Activated T-cell treated with anti-CD3 and anti-CD28 coated beads, Interleukin-2, amount 50 U/mL, for 72 hours (primary cell): ENCODE data around the gene KBTBD13. TPM values are rescaled to one million over a fixed set of nuclear protein-coding genes. Genes with fewer than 3 reads are reported as not detected.

Experiments
- ATAC-seq, 2 donors: fragments of 150-1000 bp; cut with Tn5 transposase; replicated peaks in 1 of 2; 2 replicates each; pipeline ENCODE4 v1.10.0; 2021; ENCODE audit warnings: moderate library complexity in 2 of 2, mild to moderate bottlenecking in 1 of 2
- DNase-seq, 2 donors: peaks; one replicate each; pipeline ENCODE4 v3.0.0; 2021 to 2022; ENCODE audit warnings: mixed read lengths in 1 of 2
- H3K27ac Mint-ChIP-seq: one replicate; pipeline ENCODE4 v1.8.0; 2022; ENCODE audit warnings: mild to moderate bottlenecking, moderate library complexity, mixed read lengths
- H3K27me3 Mint-ChIP-seq: one replicate; pipeline ENCODE4 v1.8.0; 2022; ENCODE audit warnings: low read depth, mixed read lengths
- H3K36me3 Mint-ChIP-seq, 2 donors: one replicate each; pipeline ENCODE4 v1.8.0; 2022; ENCODE audit warnings: mixed read lengths in 2 of 2, mild to moderate bottlenecking in 1 of 2; ENCODE audit not compliant: insufficient read depth in 2 of 2
- H3K4me1 Mint-ChIP-seq: one replicate; pipeline ENCODE4 v1.8.0; 2022; ENCODE audit warnings: low read depth, mixed read lengths
- H3K4me3 Mint-ChIP-seq, 2 donors: one replicate each; pipeline ENCODE4 v1.8.0; 2022; ENCODE audit warnings: mild to moderate bottlenecking in 2 of 2, mixed read lengths in 2 of 2, moderate library complexity in 2 of 2
- H3K9me3 Mint-ChIP-seq, 2 donors: one replicate each; pipeline ENCODE4 v1.8.0; 2022; ENCODE audit warnings: mixed read lengths in 2 of 2
- total RNA-seq, 2 donors: library from RNA; stranded (reverse); gene quantifications; one replicate each; pipeline ENCODE4 v1.2.3, GENCODE V29; 2022

The KBTBD13 gene
- total RNA-seq, 2 donors from 2014 or later = not detected

DNA sequence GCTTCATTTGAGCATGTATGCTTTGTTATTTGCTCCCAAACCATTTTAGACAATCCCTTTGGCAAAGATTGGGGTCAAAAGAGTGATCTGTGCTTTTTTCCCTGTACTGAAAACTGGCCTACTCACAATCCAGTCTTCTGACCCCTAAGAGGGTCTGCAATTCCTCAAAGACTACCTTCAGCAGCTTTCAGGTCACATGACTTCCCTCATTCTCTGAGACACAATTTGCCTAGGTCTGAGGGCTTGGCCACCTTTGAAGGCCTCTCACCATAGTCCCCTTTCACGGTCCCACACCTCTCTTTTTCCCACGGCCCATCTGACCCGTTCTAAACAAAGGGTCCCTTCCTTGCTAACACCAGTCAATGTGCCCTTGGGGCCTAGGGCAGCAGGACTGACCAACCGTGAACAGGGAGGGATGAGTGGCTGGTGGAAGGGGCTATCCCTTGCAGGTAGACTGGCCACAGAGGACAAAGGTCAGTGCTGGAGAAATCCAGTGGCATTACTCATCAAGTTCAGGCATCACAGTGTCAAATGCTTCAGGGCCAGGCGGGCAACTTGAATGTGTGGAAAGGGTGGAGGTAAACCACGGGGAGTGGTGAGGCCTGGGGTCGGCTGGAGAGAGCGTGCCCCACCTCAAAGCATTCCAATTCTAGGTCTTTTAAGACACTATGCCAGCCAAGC, 19.5 kb upstream of the KBTBD13 start:
- no peaks in the 10 kb centered on the region for H3K36me3 Mint-ChIP-seq
- H3K4me3 Mint-ChIP-seq = no peak overlapping the region
- H3K9me3 Mint-ChIP-seq = no peaks in the 10 kb centered on the region
- no peak overlapping the region for H3K27ac Mint-ChIP-seq
- no peaks in the 10 kb centered on the region for H3K4me1 Mint-ChIP-seq
- ATAC-seq (no peak), DNase-seq (no peak)
- H3K27me3 Mint-ChIP-seq = no peaks in the 10 kb centered on the region

DNA sequence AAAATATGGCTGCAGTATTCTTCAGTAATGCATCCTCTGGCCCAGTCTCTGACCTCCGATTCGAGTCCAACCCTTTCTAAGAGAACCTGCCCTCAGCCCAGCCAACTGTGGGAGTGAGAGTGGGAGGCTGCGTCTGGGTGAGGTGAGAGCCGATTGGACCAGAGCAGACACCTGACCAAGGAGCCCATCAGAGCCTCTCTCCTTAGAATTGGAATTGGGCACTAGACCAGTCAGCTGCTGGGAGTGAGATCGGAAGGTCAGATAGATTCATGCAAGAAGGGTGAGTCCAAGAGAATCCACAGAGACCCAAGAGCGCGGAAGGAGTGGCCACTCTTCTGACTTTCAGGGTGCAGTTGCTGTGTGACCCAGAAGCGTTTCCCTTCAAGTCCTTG, 19.0 kb upstream of the KBTBD13 start:
- DNase-seq (no peak), ATAC-seq (no peak)
- no peaks in the 10 kb centered on the region for H3K27me3 Mint-ChIP-seq
- H3K36me3 Mint-ChIP-seq = no peaks in the 10 kb centered on the region
- H3K9me3 Mint-ChIP-seq = no peaks in the 10 kb centered on the region
- H3K4me3 Mint-ChIP-seq = no peak overlapping the region
- no peaks in the 10 kb centered on the region for H3K4me1 Mint-ChIP-seq
- no peak overlapping the region for H3K27ac Mint-ChIP-seq

DNA sequence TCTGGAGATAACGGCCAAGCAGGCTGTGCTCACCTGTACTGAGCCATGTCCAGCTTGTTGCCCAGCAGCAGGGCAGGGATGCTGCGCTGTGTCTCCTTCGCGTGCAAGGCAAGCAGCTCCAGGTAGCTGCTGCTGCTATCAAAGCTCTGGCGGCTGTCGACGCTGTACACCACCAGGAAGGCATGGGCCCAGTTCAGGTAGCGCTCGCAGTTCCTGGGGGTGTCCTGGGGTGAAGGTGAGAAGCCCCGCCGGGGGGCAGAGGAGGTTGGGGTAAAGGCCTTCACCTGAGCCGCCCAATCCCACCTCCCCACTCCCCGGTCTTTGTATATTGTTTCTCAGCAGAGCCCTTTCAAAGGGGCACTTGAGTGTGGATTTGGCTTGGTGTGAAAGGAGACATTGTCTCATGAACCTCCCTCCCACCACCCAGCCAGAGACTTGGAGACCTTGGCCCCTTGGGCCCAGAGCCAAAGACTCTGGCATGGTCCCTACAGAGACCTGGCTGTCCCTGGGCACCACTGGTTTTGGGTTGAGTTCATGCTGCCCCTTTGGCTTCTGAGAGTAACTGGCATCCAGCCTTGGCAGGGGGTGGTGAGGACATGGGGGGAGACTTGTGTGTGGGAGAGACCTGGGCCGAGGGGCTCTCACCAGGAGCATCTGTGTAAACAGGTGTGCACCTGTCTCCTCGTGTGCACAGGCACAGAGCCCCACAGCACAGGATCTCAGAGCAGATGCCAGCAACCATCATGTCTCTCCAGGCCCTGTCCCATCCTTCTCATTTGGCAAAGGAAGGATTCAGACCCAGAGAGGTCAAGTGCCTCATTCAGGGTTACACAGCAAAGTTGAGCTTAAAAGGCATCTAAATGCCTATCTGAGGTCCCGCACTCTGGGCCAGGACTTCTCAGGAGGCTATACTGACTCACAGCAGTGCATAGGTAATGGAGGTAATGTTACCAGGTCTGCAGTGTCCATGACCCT, 17.9 kb upstream of the KBTBD13 start:
- Mint-ChIP-seq H3K27me3 (no peaks in the 10 kb centered on the region), H3K9me3 (no peaks in the 10 kb centered on the region), H3K27ac (no peak overlapping the region), H3K4me1 (no peaks in the 10 kb centered on the region), H3K4me3 (no peak overlapping the region), H3K36me3 (no peaks in the 10 kb centered on the region)
- no peak for ATAC-seq
- no peak for DNase-seq

DNA sequence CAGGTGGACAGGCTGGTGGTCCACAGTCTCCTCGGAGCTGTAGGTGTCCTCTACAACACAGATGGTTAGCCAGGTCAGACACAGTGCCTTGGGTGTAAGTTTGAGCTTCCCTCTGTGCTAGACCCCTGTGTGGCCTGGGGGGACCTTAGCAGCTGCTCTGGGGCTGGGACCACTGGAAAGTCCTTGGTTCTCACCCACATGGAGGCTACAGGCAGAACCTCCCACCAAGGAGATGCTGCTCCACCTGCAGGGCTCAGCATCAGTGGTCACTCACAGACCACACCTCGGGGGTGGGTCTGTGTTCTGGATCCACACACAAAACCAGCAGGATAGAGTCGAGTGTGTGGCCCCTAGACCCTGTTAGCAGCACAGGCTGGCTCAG, 17.2 kb upstream of the KBTBD13 start:
- H3K36me3 Mint-ChIP-seq = no peaks in the 10 kb centered on the region

DNA sequence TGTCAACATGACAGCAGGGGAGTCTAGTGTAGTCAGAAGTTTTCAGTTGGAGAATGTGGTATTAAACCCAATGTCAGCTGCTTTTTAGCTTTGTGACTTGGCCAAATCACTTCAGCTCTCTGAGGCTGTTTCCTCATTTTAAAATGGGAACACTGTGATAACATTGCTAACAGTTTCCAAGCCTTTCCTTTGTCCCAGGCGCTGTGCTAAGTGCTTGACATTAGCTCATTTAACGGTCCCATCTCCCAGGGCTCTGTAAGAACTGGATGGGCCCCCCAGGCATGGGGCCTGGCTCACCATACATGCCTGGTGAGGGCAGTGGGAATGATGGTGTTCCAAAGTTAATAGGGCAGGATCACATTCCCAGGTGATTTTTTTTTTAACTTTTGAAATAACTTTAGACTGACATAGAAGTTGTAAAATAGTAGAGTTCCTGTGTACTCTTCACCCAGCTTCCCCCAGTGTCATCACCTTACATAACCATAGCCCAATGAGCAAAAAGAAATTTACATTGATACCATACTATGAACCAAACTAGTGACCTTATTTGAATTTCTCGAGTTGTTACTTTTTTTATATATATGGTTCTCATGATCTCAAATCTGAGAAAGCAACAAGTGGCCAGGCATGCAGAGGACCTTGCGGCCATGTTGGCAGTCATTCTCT, 16.5 kb upstream of the KBTBD13 start:
- DNase-seq (no peak), ATAC-seq (no peak)
- H3K4me3 Mint-ChIP-seq = no peak overlapping the region
- H3K36me3 Mint-ChIP-seq = no peaks in the 10 kb centered on the region
- peaks cover 1% of the 10 kb centered on the region for H3K27me3 Mint-ChIP-seq
- no peaks in the 10 kb centered on the region for H3K9me3 Mint-ChIP-seq
- H3K27ac Mint-ChIP-seq = no peak overlapping the region
- no peaks in the 10 kb centered on the region for H3K4me1 Mint-ChIP-seq

More for the DNA sequence above, 17.2 kb upstream of the KBTBD13 start:
- no peak for ATAC-seq
- Mint-ChIP-seq H3K27ac (no peak overlapping the region), H3K4me3 (no peak overlapping the region), H3K4me1 (no peaks in the 10 kb centered on the region), H3K9me3 (no peaks in the 10 kb centered on the region), H3K27me3 (no peaks in the 10 kb centered on the region)
- no peak for DNase-seq

DNA sequence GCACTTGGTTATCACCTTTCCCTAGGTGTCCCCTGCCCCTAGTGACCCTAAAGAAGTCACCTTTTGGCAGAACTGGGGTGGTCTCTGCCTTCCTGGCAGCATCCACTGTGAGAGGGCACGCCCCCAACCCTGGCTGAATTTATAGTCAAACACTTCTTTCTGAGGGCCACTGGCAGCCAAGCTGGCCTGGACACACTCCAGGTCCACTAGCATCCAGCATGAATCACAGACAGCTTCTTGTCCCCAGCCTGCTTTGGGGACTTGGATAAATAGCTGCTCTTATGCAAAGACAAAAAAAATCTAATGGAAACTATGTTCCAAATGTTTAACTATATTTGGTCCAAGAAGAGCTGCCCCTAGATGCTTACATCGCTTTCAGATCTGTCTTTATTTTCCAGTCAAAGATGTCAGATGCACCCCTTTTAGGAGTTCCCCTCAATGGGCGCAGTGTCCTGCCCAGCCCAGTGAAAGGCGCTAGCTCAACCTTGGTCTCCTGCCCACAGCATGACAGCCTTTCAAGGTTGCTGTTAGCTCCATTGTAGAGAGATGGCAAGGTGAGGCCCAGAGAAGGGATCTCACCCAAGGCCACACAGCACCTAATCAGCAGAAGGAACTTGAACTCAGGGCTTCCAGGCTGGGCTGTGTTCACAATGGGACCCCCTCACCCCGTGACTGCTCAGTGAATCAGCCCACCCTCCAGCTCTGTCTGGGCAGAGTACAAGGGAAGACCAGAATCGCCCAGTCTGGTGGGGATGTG, 15.7 kb upstream of the KBTBD13 start:
- Mint-ChIP-seq H3K4me3 (no peak overlapping the region), H3K36me3 (no peaks in the 10 kb centered on the region), H3K4me1 (no peaks in the 10 kb centered on the region), H3K27me3 (peaks cover 9% of the 10 kb centered on the region), H3K9me3 (no peaks in the 10 kb centered on the region), H3K27ac (no peak overlapping the region)
- no peak for DNase-seq
- no peak for ATAC-seq

DNA sequence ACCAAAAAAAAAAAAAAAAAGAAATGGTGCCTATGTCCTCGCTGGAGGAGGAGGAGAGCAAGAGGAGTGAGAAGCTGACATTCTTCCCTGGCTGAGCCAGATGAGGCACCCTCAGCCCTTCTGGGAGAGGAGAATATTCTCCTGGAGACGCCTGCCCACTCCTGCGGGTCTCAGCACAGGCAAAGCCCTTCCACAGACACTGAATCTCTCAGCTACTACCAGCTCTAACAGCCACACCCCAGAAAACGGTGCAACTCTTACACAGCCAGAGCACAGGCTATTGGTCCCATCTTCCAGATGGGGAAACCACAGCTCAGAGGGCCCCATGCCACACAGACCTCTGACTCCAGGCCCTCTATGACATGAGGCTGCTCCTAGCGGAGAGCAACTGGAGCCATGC, 14.5 kb upstream of the KBTBD13 start:
- Mint-ChIP-seq H3K36me3 (no peaks in the 10 kb centered on the region), H3K4me1 (no peaks in the 10 kb centered on the region), H3K27me3 (peaks cover 21% of the 10 kb centered on the region), H3K4me3 (no peak overlapping the region), H3K27ac (no peak overlapping the region), H3K9me3 (no peaks in the 10 kb centered on the region)
- ATAC-seq = no peak
- DNase-seq = no peak

DNA sequence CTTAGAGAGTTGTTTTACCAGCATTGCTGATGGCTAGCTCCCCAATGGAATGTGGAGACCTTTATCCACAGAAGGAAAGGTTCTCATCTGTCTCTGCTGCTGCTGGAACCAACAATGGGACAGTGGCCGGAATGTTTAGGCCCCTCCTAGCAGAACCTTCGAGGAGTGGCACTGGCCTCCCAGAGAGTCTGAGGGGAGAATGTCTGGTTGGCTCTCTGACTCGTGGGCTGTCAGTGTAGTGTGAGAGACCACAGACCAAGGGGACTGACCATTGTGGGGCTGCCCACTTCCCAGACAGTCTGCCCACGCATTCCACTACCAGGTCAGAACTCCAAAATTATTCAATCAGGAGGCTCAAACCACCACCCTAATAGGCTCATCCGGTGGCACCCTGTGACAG, 13.8 kb upstream of the KBTBD13 start:
- Mint-ChIP-seq H3K4me1 (no peaks in the 10 kb centered on the region), H3K36me3 (no peaks in the 10 kb centered on the region), H3K9me3 (no peaks in the 10 kb centered on the region), H3K27me3 (peaks cover 27% of the 10 kb centered on the region), H3K4me3 (no peak overlapping the region), H3K27ac (no peak overlapping the region)
- ATAC-seq (no peak), DNase-seq (no peak)

DNA sequence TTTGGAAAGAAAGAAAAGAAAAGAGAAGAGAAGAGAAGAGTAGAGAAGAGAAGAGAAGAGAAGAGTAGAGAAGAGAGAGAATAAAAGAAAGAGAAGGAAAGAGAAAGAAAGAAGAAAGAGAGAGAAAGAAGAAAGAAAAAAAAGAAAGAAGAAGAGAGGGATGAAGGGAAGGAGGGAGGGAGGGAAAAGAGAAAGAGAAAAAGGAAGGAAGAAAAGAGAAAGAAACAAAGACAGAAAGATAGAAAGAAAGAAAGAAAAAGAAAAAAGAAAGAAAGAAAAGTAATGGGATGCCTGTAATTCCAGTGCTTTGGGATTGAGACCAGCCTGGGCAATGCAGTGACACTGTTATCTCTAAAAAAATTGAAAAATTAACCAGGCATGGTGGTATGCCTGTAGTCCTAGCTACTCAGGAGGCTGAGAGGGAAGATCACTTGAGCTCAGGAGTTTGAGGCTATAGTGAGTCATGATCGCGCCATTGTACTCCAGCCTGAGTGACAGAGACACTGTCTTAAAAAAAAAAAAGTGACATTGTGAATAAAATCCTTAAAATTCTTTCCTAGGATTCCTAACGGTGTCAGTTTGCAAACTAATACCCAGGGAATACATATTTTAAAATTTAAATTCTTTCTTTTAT, 10.4 kb upstream of the KBTBD13 start:
- no peak overlapping the region for H3K27ac Mint-ChIP-seq
- DNase-seq (no peak), ATAC-seq (no peak)
- H3K9me3 Mint-ChIP-seq = no peaks in the 10 kb centered on the region
- no peak overlapping the region for H3K4me3 Mint-ChIP-seq
- H3K4me1 Mint-ChIP-seq = peaks cover 6% of the 10 kb centered on the region
- no peaks in the 10 kb centered on the region for H3K36me3 Mint-ChIP-seq
- H3K27me3 Mint-ChIP-seq = peaks cover 35% of the 10 kb centered on the region

DNA sequence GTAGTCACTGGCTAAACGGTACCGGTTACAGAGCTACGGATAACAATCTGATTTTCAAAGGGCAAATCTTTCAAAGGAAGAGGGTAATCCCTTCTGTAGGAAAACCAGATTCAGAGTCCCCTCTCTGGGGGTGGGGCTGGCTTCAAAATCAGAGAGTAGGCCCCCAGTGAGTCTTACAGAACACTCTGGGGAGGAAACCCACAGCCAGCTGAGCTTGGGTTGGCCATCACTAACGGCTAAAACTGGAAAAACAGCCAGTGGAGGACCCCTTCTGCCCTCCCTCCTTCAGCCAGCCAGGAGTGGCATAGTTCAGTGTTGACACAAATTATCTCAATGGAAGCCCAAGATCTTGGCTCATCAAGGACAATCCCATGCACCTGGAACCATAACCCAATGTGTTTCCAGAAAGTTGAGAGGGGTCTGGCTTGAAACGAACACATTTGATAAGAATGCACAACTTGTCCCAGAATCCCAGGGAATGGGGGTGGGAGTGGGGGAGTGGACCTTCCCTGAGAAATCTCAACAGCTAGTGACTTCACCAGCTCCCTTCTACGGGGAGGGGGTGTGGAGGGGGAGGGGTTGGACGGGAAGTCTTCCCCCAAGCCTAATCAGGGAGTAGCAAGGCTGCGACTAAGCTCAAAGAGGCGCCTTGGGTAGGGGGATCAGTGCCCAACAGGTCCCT, 9.8 kb upstream of the KBTBD13 start:
- ATAC-seq (no peak), DNase-seq (no peak)
- Mint-ChIP-seq H3K4me3 (peak overlapping the region; percentile 15 to 68), H3K36me3 (no peaks in the 10 kb centered on the region), H3K4me1 (peaks cover 6% of the 10 kb centered on the region), H3K27ac (no peak overlapping the region), H3K27me3 (peaks cover 35% of the 10 kb centered on the region), H3K9me3 (no peaks in the 10 kb centered on the region)

DNA sequence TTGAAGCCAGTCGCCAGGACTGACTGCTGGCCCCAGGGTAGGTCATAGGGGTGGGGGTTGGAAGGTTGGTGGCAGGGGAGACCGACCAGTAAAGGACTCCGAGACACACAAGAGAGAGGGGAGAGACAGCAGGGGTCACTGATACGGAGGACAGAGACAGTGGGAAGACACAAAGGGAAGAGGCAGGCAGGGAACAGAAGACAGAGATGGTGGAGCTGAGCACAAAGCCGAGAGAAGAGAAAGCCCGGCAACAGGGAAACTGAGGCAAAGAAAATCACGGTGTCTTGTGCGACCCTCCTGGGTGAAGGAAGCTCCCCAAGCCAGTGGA, 9.3 kb upstream of the KBTBD13 start:
- H3K4me3 Mint-ChIP-seq = peak overlapping the region; percentile 15 to 68
- H3K27me3 Mint-ChIP-seq = peaks cover 35% of the 10 kb centered on the region
- peaks cover 6% of the 10 kb centered on the region for H3K4me1 Mint-ChIP-seq
- no peaks in the 10 kb centered on the region for H3K36me3 Mint-ChIP-seq
- no peaks in the 10 kb centered on the region for H3K9me3 Mint-ChIP-seq
- H3K27ac Mint-ChIP-seq = no peak overlapping the region
- DNase-seq (no peak), ATAC-seq (no peak)
